SW480 (cell line): ENCODE measurements around the gene PNMA6E.
"Not testable (repeated sequence)": the region's sequence is repeated elsewhere in the genome, so short reads cannot be mapped to it uniquely, and the experiment has no call there.

Experiments used
- DNase-seq: peaks from one replicate; pipeline ENCODE4 v3.0.0-alpha.2; 2016; ENCODE audit warnings: low spot score

PNMA6E gene

GRCh38 chrX:153408221-153408721, 7.1 kb upstream of the PNMA6E start:
- no peak for DNase-seq

GRCh38 chrX:153407736-153408135, 6.6 kb upstream of the PNMA6E start:
- DNase-seq: no peak

- no peak for DNase-seq
Observed at GRCh38 chrX:153406903-153407302, 5.8 kb upstream of the PNMA6E start.

GRCh38 chrX:153406011-153406410, 4.9 kb upstream of the PNMA6E start:
- no peak for DNase-seq

DNA sequence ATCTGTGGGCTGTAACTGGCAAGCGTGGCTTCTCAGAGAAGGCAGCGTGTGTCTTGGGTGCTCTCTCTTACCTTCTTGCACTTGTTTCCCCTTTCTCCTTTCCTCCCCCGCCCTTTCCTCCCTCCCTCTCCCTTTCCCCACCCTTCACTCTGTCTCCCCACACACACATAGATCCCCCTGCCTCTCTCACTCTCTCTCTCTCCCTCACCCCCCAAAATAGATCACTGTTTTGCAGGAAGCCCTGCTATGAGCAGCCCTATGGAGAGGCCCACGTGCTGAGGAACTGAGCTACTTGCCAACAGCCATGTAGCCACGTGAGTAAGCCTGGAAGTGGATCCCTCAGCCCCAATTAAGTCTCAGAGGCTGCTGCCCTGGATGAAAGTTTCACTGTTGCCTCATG, 4.3 kb upstream of the PNMA6E start:
- DNase-seq: no peak

- not testable (repeated sequence) for DNase-seq
Observed at GRCh38 chrX:153404333-153404732, 3.2 kb upstream of the PNMA6E start.

DNA sequence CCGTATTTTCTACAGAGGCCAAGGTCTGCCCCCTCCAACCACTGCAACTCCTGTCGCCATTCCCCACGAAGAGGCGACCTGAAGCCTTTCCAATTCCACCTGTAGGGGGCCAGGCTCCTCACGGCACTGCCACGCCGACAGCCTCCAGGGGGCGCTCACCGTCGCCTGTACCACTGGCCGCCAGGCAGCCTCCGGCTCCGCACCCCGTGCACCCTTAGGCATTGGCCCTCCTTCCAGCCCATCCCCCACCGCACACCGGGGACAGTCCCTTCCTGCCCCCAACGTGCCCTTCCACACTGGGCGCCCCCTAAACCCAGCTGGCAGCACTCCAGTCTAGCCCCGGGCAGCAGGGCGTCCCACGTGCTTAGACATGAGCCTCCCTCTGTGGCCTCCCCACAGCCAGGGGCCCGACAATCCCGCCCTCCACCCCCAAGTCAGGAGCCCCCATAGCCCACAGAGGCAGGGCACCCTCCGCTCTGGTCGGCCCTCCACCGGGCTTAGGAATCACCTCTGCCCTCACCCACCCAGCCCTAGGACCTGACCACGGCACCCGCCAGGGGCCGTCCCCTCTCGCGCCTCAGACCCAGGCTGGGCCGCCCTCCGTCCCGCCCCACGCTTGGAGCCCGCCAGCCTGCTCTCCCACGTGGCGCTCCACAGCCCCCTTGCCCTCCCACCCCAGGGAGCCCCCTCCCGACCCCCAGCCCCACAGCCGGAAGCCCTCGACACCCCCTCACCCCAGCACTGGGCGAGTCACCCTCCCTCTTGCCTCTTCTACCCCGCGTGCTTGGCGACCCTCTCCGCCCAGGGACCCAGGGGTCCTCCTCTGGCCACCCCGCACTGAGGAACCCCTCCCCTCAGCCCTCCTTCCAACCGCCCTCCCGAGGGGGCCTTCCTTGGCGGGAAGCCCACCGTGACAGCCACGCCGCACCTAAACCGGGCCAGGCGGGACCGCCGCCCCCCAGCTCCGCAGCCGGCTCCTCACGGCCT, 711 bp downstream of the PNMA6E start:
- DNase-seq: peak; percentile 22

GRCh38 chrX:153398275-153398960, 2.7 kb downstream of the PNMA6E start:
- no peak for DNase-seq

GRCh38 chrX:153397256-153397960, 3.7 kb downstream of the PNMA6E start:
- DNase-seq: no peak

DNA sequence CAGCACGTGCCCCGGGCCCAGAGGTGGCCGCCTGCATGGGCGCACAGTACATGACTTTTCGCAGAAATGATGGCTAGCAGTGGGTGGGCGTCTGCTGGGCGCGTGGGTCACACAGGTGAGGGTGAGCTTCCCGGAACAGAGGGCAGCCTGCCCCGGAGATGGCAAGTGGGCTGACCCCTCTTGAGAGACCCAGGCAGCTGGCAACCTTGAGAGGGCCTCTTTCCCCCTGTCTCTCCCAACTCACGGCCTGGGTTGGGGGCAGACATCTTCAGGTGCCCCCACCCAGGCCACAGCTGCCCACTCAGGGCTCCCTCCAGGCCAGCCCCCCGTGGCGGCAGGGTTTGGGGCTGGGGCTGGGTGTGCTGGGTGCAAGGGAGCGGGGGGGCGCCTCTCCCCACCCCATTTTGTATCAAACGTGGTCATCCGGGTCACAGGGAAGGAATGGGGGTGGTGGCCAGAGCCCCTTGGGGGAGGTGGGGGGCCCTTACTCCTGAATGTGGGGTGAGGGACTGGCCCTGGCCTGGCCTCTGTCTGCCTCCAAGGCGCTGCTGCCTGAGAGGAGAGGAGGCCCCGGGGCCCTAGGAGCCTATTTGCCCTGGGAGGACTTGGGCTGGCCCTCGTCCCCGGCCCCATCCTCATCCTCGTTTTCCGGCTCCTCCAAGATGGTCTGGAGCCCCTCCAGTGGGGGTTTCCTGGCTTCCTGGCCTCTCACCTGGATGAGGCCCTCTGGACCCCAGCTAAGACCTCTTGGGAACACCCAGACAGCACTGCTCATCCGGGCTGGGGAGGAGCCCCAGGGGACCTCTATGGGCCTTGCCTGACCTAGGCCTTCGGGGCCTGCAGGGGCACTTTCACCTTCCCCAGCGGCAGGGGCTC, 4.6 kb downstream of the PNMA6E start:
- DNase-seq: no peak

GRCh38 chrX:153395613-153396319, 5.4 kb downstream of the PNMA6E start:
- no peak for DNase-seq

DNA sequence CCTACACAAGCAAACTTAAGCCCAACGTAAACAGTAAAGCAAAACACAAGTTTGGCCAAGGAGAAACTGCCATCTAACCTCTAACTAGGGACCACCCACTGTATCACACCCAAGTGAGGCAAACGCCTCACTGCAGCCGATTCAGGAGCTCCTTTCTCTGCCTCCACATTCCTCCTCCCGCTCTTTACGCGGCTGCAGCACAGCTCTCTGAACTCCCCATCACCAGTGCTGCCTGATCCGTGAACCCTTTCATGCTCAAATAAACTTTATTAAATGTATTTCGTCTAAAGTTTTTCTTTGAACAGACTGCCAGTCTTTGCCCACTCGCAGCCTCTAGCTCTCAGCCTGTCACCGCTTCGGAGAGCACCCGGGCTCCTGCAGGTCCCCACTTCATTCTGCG, 6.5 kb downstream of the PNMA6E start:
- DNase-seq: no peak

DNA sequence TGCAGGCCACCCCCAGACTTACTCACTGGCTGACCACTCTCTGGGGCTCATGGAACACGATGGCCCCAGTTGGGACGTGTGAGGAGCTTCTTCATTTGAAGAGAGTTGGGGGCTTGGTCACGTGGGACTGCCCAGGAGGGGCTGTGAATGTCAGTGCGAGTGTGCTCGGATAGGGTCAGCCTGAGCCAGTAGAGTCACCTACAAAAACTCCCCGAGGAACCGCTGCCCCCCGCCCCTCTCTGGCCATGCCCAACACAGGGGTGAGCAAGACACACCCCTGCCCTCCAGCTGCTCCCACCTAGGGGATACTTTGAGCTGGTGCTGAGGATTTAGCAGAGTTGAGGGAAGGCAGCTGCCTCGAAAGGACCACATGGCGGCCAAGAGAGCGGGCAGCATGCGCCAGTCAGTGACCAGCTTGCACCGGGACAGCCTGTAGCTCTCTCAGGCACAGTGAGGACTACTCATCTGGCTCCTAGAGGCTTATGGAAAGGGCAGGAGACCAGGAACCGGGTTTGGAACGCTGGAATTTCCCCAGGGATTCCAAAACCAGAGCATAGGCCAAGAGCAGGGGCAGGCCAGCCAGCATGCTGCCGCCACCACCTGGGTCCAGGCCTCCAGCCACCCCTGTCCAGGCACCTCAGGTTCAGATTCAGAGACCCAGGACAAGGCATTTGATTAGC, 8.4 kb downstream of the PNMA6E start:
- no peak for DNase-seq

DNA sequence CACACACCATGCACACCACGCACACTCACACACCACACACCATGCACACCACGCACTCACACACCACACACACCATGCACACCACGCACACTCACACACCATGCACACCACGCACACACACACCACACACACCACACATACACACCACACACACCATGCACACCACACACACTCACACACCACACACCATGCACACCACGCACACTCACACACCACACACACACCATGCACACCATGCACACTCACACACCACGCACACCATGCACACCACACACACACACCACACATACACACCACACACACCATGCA, 11.7 kb downstream of the PNMA6E start:
- not testable (repeated sequence) for DNase-seq

DNA sequence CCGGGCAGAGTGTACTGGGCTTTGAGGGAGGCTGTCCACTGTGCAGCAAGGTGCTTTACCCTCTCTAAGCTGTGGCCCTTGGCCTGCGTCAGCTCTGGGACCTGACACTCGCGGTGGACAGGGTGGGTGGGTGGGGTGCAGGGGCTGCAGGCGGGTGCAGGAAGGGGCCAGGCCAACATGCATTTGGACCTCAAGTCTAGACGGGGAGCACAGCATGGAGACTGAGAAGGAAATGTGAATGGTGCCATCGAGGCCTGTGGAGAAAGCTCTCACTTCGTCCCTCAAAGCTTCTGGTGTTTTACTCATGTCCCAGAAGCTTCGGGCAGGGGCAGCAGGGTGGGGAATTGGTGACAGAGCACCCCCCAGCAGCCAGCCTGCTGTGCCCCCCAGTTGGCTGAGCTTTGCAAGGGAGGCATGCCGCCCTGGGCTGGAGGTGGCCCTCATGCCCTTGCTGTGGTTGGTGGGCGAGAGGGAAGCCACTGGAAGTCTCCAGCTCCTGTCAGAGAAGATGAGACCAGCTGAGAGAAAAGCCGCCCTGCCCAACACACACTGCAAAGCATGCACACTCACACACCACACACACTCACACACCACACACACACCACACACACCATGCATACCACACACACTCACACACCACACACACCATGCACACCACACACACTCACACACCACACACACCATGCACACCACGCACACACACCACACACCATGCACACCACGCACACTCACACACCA, 12.3 kb downstream of the PNMA6E start:
- DNase-seq: no peak

GRCh38 chrX:153387987-153388721, 13.0 kb downstream of the PNMA6E start:
- DNase-seq: no peak

GRCh38 chrX:153387345-153387744, 13.8 kb downstream of the PNMA6E start:
- DNase-seq: no peak

DNA sequence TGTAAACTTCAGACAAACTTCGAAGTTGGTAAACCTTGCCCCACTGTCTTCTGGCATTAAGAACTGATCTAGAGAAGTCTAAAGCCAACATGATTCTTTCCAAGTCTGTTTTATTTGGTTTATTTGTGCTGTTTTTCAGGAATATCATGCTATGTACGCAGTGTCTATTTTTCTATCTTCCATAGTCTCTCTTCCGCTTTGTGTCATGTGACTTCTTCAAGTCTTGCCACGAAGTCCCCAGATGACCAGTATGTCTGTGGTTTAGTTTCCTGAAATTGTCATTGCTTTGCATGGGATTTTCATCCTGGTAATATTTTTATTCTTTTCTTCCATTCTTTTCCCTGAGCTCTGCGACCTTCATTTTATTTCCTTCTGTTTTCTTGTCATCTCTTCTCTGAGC, 15.1 kb downstream of the PNMA6E start:
- no peak for DNase-seq

DNA sequence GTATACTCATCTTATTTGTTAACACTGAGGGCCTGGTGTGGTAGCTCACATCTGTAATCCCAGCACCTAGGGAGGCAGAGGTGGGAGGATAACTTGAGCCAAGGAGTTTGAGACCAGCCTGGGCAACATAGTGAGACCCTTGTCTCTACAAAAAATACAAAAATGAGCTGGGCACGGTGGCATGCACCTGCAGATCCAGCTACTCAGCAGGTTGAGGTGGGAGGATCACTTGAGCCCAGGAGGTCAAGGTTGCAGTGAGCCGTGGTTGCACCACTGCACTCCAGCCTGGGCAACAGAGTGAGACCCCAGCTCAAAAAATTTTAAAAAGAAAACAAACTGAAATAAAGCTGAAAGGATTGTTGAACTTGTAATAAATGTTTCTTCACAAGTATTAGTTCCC, 16.2 kb downstream of the PNMA6E start:
- DNase-seq: not testable (repeated sequence)
